K562 (cell line): Measurements from ENCODE around the gene DPAGT1. TPM values are rescaled to one million over a fixed set of nuclear protein-coding genes. Genes with fewer than 3 reads are reported as not detected.

Experiments used
- ARID2 ChIP-seq: fragments of 450-650 bp; IDR thresholded peaks from 2 replicates; pipeline ENCODE4 v1.6.1; 2017; ENCODE audit warnings: antibody characterized with exemption, mild to moderate bottlenecking
- FOSL1 ChIP-seq: fragments of 200-800 bp; sonication (Bioruptor generic); conservative IDR thresholded peaks from 2 replicates; pipeline ENCODE4 v1.6.1; 2016; ENCODE audit warnings: missing genetic modification characterization, missing compliant biosample characterization
- GTF2F1 ChIP-seq: IDR thresholded peaks from 2 replicates; pipeline ENCODE4 v1.6.1; 2011; ENCODE audit warnings: low read depth, low read length, improper control_type of control experiment
- HES1 ChIP-seq: fragments of 450-650 bp; IDR thresholded peaks from 2 replicates; pipeline ENCODE4 v1.6.1; 2016; ENCODE audit warnings: low read depth, mild to moderate bottlenecking, moderate library complexity
- NR2C1 ChIP-seq, 2 experiments: fragments of 450-650 bp; IDR thresholded peaks; 2 replicates each; pipeline ENCODE4 v1.6.1; 2017; ENCODE audit warnings: mild to moderate bottlenecking in 2 of 2, antibody characterized with exemption in 1 of 2, inconsistent platforms in 1 of 2, missing compliant biosample characterization in 1 of 2, missing genetic modification characterization in 1 of 2
- PCBP1 ChIP-seq: fragments of 200-400 bp; formaldehyde crosslinking; IDR thresholded peaks from 2 replicates; pipeline ENCODE4 v1.6.1; 2018; ENCODE audit warnings: mild to moderate bottlenecking, low read depth, low read length; ENCODE audit not compliant: poor library complexity, severe bottlenecking
- RAD51 ChIP-seq: fragments of 450-650 bp; IDR thresholded peaks from 2 replicates; pipeline ENCODE4 v1.7.1; 2016; ENCODE audit warnings: low read depth, mild to moderate bottlenecking, borderline replicate concordance
- RNF2 ChIP-seq: sonication (generic); IDR thresholded peaks from 2 replicates; pipeline ENCODE4 v1.6.1; 2016
- RUNX1 ChIP-seq: sonication (generic); IDR thresholded peaks from 2 replicates; pipeline ENCODE4 v1.6.1; 2016; ENCODE audit warnings: antibody characterized with exemption, low read depth
- TCF7 ChIP-seq: sonication (generic); IDR thresholded peaks from 2 replicates; pipeline ENCODE4 v1.6.1; 2016; ENCODE audit warnings: antibody characterized with exemption, borderline replicate concordance
- TEAD4 ChIP-seq, 2 experiments: sonication (generic) in 1 of 2; formaldehyde crosslinking in 1 of 2; IDR thresholded peaks; 2 replicates each; pipeline versions ENCODE4 v1.6.1 to v1.8.0; 2012 to 2022; ENCODE audit warnings: borderline replicate concordance in 1 of 2, inconsistent platforms in 1 of 2, low read length in 1 of 2, mild to moderate bottlenecking in 1 of 2, missing genetic modification reagents in 1 of 2
- ZNF592 ChIP-seq: fragments of 450-650 bp; IDR thresholded peaks from 2 replicates; pipeline ENCODE4 v1.6.1; 2017; ENCODE audit warnings: antibody characterized with exemption, mild to moderate bottlenecking
- ZNF766 ChIP-seq: fragments of 200-800 bp; sonication (Bioruptor generic); conservative IDR thresholded peaks from 2 replicates; pipeline ENCODE4 v1.6.1; 2016; ENCODE audit warnings: missing genetic modification characterization, missing compliant biosample characterization
- polyA plus RNA-seq, 8 experiments: library from polyadenylated mRNA; depleted of rRNA in 4 of 8; stranded (reverse) in 5 of 8; unstranded in 3 of 8; fragments of >200 nt; fragmentation: Nextera tagmentation in 2 of 8; fragmentation: Illumina TruSeq in 1 of 8; extraction: Ambion mirVana in 2 of 8; extraction: Trizol in 1 of 8; gene quantifications; 2 replicates each; pipeline versions ENCODE4 v1.2.1 to v1.2.3, GENCODE V29; 2011 to 2014; ENCODE audit warnings: inconsistent platforms in 1 of 8, missing spikeins in 1 of 8
- total RNA-seq, 7 experiments: library from RNA; depleted of rRNA in 6 of 7; stranded (reverse); fragments of >200 nt in 6 of 7; fragmentation: Illumina TruSeq in 2 of 7; extraction: Trizol in 2 of 7; gene quantifications; 2 replicates each; pipeline versions ENCODE4 v1.2.1 to v1.2.3, GENCODE V29; 2011 to 2021; ENCODE audit warnings: low replicate concordance in 1 of 7
- TF ChIP-seq, protein P1 (sequence below), 2 experiments: fragments of 450-650 bp; IDR thresholded peaks; 2 replicates each; pipeline ENCODE4 v1.6.1; 2016; ENCODE audit warnings: mild to moderate bottlenecking in 2 of 2, borderline replicate concordance in 1 of 2, low read depth in 1 of 2, moderate library complexity in 1 of 2

DPAGT1 gene
- total and polyA plus RNA-seq, 9 of the 15 experiments (the other 6 are each of a cell fraction or from before 2014, with no cell fraction given): 29.9 to 135 (median 85.0) TPM

DNA sequence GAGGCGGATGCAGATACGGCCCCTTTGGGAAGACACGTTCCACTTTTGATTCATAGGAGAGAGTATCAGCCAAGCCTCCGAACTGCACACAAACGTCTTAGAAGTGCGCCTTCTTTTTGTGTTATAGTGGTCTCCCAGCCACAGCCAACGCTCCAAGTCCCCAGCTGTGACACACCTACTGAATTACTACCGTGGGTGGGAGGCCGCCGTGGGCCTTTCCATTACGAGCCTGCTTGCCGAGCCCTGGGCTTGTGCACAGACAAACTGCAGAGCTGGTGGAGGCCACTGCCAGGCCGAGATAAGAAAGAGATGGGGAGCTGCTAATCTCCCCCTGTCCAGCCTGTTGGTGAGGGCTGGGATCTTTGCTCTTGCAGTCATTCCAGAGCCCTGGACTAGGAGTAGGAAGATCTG, 16.2 kb downstream of the DPAGT1 start (continued):
- TF ChIP-seq, protein P1, sequence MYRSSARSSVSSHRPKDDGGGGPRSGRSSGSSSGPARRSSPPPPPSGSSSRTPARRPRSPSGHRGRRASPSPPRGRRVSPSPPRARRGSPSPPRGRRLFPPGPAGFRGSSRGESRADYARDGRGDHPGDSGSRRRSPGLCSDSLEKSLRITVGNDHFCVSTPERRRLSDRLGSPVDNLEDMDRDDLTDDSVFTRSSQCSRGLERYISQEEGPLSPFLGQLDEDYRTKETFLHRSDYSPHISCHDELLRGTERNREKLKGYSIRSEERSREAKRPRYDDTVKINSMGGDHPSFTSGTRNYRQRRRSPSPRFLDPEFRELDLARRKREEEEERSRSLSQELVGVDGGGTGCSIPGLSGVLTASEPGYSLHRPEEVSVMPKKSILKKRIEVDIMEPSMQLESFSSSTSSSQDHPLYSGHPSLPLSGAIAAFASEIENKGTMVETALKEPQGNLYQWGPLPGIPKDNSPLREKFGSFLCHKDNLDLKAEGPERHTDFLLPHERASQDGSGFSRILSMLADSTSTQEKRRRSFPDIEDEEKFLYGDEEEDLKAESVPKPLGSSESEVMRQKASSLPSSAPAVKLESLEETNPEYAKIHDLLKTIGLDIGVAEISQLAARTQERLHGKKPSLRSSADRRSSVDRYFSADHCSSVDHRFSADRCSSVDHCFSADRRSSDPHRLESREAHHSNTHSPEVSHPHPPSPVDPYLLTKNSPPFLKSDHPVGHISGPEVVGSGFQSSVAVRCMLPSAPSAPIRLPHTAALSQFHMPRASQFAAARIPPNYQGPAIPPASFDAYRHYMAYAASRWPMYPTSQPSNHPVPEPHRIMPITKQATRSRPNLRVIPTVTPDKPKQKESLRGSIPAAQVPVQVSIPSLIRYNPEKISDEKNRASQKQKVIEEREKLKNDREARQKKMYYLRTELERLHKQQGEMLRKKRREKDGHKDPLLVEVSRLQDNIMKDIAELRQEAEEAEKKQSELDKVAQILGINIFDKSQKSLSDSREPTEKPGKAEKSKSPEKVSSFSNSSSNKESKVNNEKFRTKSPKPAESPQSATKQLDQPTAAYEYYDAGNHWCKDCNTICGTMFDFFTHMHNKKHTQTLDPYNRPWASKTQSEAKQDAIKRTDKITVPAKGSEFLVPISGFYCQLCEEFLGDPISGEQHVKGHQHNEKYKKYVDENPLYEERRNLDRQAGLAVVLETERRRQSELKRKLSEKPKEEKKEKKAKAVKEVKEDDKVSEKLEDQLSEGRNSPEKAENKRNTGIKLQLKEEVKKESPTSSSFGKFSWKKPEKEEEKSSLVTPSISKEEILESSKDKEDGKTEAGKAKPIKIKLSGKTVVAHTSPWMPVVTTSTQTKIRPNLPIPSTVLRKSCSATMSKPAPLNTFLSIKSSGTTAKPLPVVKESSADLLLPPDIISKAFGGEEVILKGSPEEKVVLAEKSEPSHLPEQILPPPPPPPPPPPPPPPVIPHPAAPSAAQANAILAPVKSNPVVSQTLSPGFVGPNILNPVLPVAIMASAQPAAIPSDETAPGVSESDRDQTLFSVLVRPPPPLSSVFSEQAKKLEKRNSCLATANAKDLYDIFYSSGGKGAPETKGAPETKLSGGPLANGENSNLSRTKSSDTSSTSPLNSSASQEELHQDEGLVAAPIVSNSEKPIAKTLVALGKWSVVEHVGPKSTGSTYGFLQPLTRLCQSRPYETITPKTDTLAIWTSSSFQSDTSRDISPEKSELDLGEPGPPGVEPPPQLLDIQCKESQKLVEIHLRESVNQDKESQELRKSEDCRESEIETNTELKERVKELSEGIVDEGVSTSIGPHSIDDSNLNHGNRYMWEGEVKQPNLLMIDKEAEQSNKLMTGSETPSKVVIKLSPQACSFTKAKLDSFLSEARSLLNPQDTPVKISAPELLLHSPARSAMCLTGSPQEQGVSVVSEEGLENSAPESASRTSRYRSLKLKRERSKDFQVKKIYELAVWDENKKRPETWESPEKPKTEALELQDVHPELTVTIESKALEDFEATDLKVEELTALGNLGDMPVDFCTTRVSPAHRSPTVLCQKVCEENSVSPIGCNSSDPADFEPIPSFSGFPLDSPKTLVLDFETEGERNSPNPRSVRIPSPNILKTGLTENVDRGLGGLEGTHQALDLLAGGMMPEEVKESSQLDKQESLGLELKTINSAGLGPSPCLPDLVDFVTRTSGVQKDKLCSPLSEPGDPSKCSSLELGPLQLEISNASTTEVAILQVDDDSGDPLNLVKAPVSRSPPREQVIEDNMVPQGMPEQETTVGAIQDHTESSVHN (IDR thresholded peaks at IDR 0.05; ENCODE audit: borderline replicate concordance in 1 of 2, low read depth in 1 of 2): no peak
- no peak for TF ChIP-seq NR2C1 (IDR thresholded peaks at IDR 0.05)
- TF ChIP-seq NR2C1 (tag; IDR thresholded peaks at IDR 0.05): 0 out of 2 replicates have a peak, but pooled peaks have one; percentile 15
- peak; percentile 96 for TF ChIP-seq TEAD4 (IDR thresholded peaks at IDR 0.05; ENCODE audit: low read length)
- no peak for TF ChIP-seq TEAD4 (CRISPR knock-in tag; IDR thresholded peaks at IDR 0.05; ENCODE audit: borderline replicate concordance)
- TF ChIP-seq ARID2: no peak
- TF ChIP-seq RNF2: peak; percentile 81
- TF ChIP-seq ZNF592: no peak; the same call in 1 of the 2 replicates
- no peak for TF ChIP-seq RUNX1
- peak; percentile 32 for TF ChIP-seq FOSL1 (tag)
- 0 out of 2 replicates have a peak, but pooled peaks have one; percentile 20 for TF ChIP-seq HES1
- no peak for TF ChIP-seq TCF7
- TF ChIP-seq RAD51: peak; percentile 9; the same call in 1 of the 2 replicates
- TF ChIP-seq ZNF766: 0 out of 2 replicates have a peak, but pooled peaks have one; percentile 43
- no peak for TF ChIP-seq PCBP1
- no peak for TF ChIP-seq GTF2F1
